GM15510 (cell line): ENCODE results near the gene PBX3.

Source experiments
- POLR2A ChIP-seq: IDR thresholded peaks from 3 replicates; pipeline ENCODE4 v1.6.1; 2011; ENCODE audit warnings: borderline replicate concordance; ENCODE audit not compliant: insufficient read length; ENCODE audit errors: extremely low read depth

The PBX3 gene

GRCh38 chr9:125912667-125913066, 165.5 kb downstream of the PBX3 start:
- no peak for TF ChIP-seq POLR2A

- TF ChIP-seq POLR2A, result no peak
Measured at GRCh38 chr9:125913551-125913950, 166.4 kb downstream of the PBX3 start.

GRCh38 chr9:125914411-125914810, 167.2 kb downstream of the PBX3 start:
- no peak for TF ChIP-seq POLR2A

DNA sequence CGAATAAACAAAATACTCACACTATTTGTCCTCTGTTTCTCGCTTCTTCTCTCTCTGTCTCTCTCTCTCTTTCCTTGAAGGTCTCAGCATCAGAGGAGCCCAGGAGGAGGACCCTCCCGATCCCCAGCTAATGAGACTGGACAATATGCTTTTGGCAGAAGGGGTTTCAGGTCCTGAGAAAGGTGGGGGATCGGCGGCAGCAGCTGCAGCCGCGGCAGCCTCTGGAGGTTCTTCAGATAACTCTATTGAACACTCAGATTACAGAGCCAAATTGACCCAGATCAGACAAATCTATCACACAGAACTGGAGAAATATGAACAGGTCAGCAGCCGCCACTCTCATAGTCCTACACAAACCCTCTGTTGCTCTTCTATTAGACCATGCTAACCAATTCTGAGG, 168.4 kb downstream of the PBX3 start:
- no peak for TF ChIP-seq POLR2A

GRCh38 chr9:125919565-125919964, 172.4 kb downstream of the PBX3 start:
- TF ChIP-seq POLR2A, result no peak

DNA sequence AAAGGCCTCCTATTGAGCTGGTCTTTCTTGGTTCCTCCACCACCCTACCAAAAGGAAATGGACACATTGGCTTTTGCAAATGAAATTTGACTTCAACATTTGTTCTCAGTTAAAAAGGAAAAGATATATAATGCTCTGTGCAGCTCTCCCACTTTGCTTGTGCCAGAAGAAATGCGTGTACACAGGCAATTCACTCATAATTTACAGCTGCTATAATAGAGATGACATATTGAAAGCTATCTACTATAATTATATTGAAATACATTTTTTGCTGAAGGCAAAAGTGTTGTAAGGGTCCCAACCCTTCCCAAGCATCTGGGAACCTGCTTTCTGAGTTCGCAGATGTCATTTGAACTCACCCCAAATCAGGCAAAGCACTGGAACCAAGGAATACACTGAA, 173.2 kb downstream of the PBX3 start:
- no peak for TF ChIP-seq POLR2A

GRCh38 chr9:125922854-125923253, 175.7 kb downstream of the PBX3 start:
- no peak for TF ChIP-seq POLR2A

GRCh38 chr9:125924351-125924750, 177.2 kb downstream of the PBX3 start:
- no peak for TF ChIP-seq POLR2A

GRCh38 chr9:125926936-125927335, 179.8 kb downstream of the PBX3 start:
- TF ChIP-seq POLR2A, result no peak

GRCh38 chr9:125929846-125930245, 182.7 kb downstream of the PBX3 start:
- no peak for TF ChIP-seq POLR2A

DNA sequence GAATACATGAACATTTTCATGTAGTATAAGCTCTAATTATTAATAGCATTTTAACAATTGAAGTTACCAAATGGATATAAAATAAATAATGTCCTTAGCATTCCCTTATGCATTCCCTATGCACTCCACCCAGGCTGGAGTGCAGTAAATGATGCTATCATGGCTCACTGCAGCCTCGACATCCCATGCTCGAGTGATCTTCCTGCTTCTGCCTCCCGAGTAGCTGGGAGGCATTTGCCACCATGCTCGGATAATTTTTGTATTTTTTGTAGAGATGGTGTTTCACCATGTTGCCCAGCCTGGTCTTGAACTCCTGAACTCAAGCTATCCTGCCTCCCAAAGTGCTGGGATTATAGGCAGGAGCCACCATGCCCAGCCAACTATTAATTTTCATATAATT, 184.0 kb downstream of the PBX3 start:
- TF ChIP-seq POLR2A, result no peak

GRCh38 chr9:125932012-125932411, 184.8 kb downstream of the PBX3 start:
- TF ChIP-seq POLR2A, result no peak

GRCh38 chr9:125932746-125933455, 185.7 kb downstream of the PBX3 start:
- no peak for TF ChIP-seq POLR2A

DNA sequence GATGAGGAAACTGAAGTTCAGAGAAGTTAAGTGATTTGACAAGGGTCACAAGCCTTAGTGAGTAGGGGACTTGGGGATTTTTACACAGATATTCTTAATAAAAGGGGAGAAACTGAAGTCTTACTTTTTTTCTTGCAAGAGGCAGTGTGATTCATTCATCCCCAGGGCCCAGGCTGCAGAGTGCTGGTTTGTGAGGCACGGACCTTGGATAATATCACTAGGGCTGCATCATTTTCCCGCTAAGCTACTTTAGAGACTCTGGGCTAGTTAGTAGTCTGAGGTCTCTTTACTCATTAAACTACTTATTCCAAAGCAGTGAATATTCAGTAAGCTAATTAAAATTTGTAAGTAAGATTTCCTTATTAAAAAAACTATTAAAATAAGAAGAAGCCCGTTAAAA, 195.0 kb downstream of the PBX3 start:
- TF ChIP-seq POLR2A, result no peak

DNA sequence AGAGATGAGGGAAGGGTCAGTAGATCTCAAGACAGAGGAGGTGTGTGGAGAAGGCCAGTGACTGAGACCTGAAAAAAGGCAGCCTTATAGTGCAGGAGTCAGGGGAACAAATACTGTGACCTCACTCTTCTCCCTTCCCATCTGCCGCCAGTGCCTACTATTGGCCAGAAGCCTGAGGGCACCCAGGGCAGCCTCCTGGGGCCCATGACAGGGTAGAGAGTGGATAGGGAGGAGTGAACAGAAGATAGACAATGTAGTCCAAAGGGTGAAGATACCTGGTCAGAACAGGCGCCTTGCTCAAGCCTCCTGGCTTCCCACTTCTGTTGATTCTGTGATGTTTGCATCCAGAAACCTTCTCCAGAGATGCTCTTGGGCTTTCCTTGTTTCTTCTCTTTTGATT, 196.7 kb downstream of the PBX3 start:
- no peak for TF ChIP-seq POLR2A

DNA sequence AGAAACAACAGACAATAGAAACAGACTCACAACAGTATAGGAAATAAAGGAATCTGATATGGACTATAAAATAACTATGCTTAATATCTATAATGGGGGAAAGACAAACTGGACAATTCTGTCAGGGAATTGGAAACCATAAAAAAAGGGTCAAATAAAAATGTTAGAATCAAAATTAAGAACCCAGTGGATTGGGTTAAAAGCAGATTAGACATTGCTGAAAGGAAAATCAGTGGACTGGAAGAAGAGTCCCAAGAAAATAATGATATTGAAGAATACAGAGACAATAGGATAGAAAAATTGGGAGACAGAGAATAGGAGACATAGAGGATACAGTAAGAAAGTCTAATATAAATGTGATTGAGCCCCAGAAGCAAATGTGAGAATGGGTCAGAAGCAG, 199.2 kb downstream of the PBX3 start:
- TF ChIP-seq POLR2A, result no peak
